Right atrium auricular region (tissue), 2 donors: ENCODE data around the gene RFTN2. TPM values are rescaled to one million over a fixed set of nuclear protein-coding genes. Genes with fewer than 3 reads are reported as not detected.
"Not testable (repeated sequence)": the region's sequence is repeated elsewhere in the genome, so short reads cannot be mapped to it uniquely, and the experiment has no call there.

Experiments
- DNase-seq: peaks from one replicate; pipeline ENCODE4 v3.0.0-alpha.2; 2019; ENCODE audit warnings: low spot score
- H3K27ac ChIP-seq, 2 donors: fragments of 200-600 bp; sonication (generic); 1 replicate in 1 of 2; 2 replicates in 1 of 2; pipeline ENCODE4 v1.5.1; 2016 to 2019
- H3K27me3 ChIP-seq, 2 donors: fragments of 200-600 bp; sonication (generic); one replicate each; pipeline versions ENCODE4 v1.5.1 to v1.6.0; 2017 to 2019
- H3K36me3 ChIP-seq: fragments of 200-600 bp; sonication (generic); one replicate; pipeline ENCODE4 v1.5.1; 2016
- H3K4me1 ChIP-seq, 2 donors: fragments of 200-600 bp; sonication (generic); one replicate each; pipeline versions ENCODE4 v1.5.1 to v1.6.0; 2017 to 2019
- H3K4me3 ChIP-seq, 2 donors: fragments of 200-600 bp; sonication (generic); 1 replicate in 1 of 2; 2 replicates in 1 of 2; pipeline ENCODE4 v1.5.1; 2017 to 2019; ENCODE audit warnings: mild to moderate bottlenecking in 1 of 2, moderate library complexity in 1 of 2
- H3K9me3 ChIP-seq, 2 donors: fragments of 200-600 bp; sonication (generic); one replicate each; pipeline ENCODE4 v1.5.1; 2019
- total RNA-seq, 2 donors: library from RNA; depleted of rRNA; stranded (reverse); fragments of >200 nt; gene quantifications; one replicate each; pipeline ENCODE4 v1.1.0, GENCODE V29; 2016
- TF ChIP-seq, protein P1 (sequence below), 2 donors: fragments of 200-600 bp; sonication (generic); IDR thresholded peaks; one replicate each; pipeline ENCODE4 v1.5.1; 2019; ENCODE audit warnings: antibody characterized with exemption in 2 of 2

The RFTN2 gene
- total RNA-seq, 2 donors from 2014 or later = 4.5 to 11.6 TPM

DNA sequence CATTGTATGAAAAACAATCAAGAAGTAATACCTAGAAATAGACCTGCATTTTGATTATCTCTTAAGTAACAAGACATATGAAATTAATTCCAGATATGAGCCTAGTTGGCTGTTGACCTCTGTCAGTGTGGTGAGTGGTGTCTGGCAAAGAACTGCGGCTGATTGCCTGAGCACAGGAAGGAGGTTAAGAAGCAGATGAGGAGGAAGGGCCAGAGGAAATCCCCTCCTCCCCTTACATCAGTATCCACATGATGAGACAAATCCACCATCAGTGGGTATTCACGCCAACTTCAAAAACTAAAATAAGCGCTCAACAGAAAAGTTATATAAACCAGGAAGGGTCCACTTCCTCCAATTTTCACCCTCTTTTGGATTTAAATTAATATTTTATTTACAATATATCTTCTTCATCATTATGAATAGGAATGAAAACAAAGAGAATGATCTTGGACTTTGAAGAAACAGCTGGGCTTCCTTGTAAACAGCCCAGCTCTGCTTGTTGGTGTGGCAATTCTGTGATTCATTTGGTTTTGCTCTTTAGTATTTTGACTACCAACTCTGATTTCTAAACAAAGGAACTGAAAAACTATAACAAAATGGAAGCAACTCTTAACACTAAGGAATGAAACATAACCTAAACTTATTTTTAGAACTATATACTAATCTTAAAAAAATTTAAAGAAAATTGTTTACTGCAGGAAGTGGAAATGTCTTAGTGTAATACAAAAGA is 27.3 kb downstream of the RFTN2 start:
- no peaks in the 10 kb centered on the region for H3K4me1 ChIP-seq

DNA sequence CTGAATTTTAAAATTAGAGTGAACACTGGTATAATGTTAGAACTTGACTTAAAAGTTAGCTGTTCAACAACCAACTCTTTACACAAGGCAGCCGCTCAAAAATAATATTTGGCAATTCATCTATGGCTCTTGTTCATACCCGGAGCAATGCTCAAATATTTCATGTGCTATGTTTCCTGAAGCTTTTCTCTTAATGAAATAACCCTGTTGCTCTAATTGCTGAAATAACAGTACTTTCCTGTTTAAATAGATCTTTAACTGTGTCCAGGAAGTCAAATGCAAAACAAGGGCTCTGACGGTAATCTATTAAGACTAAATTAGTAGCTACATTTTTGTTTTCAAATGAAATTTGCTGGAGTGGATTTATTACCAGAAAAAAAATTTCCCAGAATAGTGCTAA is 33.7 kb downstream of the RFTN2 start:
- TF ChIP-seq, protein P1, sequence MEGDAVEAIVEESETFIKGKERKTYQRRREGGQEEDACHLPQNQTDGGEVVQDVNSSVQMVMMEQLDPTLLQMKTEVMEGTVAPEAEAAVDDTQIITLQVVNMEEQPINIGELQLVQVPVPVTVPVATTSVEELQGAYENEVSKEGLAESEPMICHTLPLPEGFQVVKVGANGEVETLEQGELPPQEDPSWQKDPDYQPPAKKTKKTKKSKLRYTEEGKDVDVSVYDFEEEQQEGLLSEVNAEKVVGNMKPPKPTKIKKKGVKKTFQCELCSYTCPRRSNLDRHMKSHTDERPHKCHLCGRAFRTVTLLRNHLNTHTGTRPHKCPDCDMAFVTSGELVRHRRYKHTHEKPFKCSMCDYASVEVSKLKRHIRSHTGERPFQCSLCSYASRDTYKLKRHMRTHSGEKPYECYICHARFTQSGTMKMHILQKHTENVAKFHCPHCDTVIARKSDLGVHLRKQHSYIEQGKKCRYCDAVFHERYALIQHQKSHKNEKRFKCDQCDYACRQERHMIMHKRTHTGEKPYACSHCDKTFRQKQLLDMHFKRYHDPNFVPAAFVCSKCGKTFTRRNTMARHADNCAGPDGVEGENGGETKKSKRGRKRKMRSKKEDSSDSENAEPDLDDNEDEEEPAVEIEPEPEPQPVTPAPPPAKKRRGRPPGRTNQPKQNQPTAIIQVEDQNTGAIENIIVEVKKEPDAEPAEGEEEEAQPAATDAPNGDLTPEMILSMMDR (IDR thresholded peaks at IDR 0.05) = no peak
- Histone ChIP-seq H3K4me1 (no peaks in the 10 kb centered on the region), H3K4me3 (no peak overlapping the region), H3K9me3 (no peaks in the 10 kb centered on the region), H3K36me3 (no peaks in the 10 kb centered on the region), H3K27me3 (no peaks in the 10 kb centered on the region), H3K27ac (no peak overlapping the region)
- no peak for DNase-seq

More for the DNA sequence above, 27.3 kb downstream of the RFTN2 start:
- no peak for DNase-seq
- Histone ChIP-seq H3K27me3 (no peaks in the 10 kb centered on the region), H3K4me3 (no peak overlapping the region), H3K36me3 (no peaks in the 10 kb centered on the region), H3K27ac (no peak overlapping the region), H3K9me3 (no peaks in the 10 kb centered on the region)
- TF ChIP-seq, protein P1 (IDR thresholded peaks at IDR 0.05) = no peak

DNA sequence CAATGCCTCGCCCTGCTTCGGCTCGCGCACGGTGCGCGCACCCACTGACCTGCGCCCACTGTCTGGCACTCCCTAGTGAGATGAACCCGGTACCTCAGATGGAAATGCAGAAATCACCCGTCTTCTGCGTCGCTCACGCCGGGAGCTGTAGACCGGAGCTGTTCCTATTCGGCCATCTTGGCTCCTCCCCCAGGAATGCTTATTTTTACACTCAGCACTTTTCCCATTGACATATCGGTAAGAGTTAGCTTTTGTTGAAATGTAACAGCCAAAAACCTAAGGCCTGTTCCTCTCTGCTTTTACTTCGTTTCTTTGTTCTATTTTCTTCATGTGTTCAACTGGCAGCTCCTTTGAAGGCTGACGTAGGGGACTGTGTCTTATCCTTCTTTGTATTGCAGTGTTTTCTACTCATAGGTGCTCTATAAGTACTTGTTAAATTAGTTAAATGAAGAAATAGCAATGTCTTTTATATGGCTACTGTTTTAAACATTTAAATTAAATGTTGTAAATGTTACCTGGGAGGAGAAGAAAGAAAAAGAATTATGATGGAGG is 34.7 kb downstream of the RFTN2 start:
- not testable (repeated sequence) for H3K27ac ChIP-seq, H3K36me3 ChIP-seq, H3K9me3 ChIP-seq, H3K27me3 ChIP-seq, DNase-seq, H3K4me3 ChIP-seq, H3K4me1 ChIP-seq

DNA sequence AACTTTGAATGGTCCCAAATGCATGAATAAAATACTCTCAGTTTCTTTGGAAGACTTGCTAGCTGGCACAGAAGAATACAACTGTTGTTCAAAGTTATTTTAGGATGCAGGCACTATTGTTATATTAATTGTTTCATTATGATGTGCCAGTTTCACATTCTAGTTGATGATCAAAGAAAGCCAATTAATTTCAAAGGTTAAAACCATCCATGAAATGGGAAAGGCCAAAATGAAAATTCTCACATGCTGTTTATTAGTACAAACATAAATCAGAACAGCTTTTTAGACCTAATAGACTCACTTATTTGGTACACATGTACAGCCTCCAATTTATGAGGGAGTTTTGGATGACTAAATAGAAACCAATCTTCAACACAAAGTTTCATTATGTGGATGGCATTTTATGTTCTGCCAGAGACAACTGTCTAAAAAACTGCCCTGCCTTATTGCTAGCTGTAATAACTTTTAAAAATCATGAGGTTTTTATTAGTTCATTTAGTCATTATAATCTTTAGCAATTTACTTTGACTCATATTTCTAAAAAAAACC is 42.2 kb downstream of the RFTN2 start:
- no peak overlapping the region for H3K4me3 ChIP-seq
- DNase-seq = no peak
- H3K27me3 ChIP-seq = no peaks in the 10 kb centered on the region
- H3K36me3 ChIP-seq = no peaks in the 10 kb centered on the region
- H3K4me1 ChIP-seq = no peaks in the 10 kb centered on the region
- TF ChIP-seq, protein P1 (IDR thresholded peaks at IDR 0.05) = no peak
- no peak overlapping the region for H3K27ac ChIP-seq
- H3K9me3 ChIP-seq = no peaks in the 10 kb centered on the region

DNA sequence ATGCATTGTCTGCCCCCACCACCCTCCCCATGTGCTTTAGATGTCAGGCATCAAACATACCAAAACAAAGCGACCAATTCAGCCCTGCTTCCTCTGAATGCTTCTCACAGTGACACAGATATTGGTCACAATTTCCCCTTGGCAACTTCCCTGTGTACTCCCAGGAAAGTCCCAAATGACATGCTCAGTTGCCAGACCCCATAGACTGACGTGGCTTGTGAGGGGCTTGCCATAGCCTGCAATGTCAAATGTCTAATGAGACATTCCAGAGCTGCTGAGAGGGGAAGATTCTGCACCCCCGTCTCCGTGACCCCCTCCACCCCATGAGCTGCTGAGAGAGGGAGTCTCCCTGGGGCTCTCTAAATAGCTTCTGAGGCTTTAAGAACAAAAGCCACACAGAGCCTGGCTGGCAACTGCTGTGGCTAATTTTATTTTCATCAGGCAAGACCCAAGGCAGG is 47.3 kb downstream of the RFTN2 start:
- DNase-seq = peak; percentile 62
- Histone ChIP-seq H3K4me3 (no peak overlapping the region), H3K27ac (peak overlapping the region; percentile 19 to 46), H3K4me1 (no peaks in the 10 kb centered on the region), H3K9me3 (no peaks in the 10 kb centered on the region), H3K27me3 (no peaks in the 10 kb centered on the region), H3K36me3 (no peaks in the 10 kb centered on the region)
- TF ChIP-seq, protein P1 (IDR thresholded peaks at IDR 0.05) = no peak

DNA sequence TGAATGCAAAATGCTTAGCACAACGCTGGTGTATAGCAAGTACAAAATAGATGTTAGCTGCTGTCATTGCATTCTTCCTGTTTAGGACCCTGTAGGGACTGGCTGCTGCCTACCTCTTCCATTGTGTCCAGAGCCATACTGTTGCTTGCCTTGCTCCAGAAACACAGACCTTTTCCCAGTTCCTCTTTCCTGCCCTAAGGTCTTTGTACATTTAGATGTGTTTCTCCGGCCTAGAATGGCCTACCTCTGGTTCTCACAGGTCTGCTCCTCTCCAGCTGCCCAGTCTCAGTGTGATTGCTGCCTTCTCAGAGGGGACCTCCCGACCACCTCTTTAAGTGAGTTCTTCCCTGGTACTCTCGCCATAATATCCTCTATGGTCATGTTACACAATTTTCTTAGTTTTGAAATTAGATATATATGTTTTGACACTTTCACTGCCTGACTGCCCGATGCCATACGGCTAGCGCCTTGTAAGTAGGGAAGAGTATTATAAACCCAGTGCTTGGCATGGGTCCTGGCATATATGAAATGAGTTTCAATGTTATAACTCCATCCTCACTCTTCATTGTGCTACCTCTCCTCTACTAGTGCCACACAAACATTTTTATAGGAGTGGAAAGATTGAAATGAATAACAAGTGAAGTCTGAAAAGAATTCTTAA is 48.3 kb downstream of the RFTN2 start:
- Histone ChIP-seq H3K36me3 (no peaks in the 10 kb centered on the region), H3K27me3 (no peaks in the 10 kb centered on the region), H3K4me1 (no peaks in the 10 kb centered on the region), H3K27ac (peak overlapping the region; percentile 19 to 21), H3K9me3 (no peaks in the 10 kb centered on the region), H3K4me3 (no peak overlapping the region)
- DNase-seq = no peak
- TF ChIP-seq, protein P1 (IDR thresholded peaks at IDR 0.05) = no peak
